Fibroblast of villous mesenchyme (primary cell): ENCODE data around the gene FSIP1. TPM values are rescaled to one million over a fixed set of nuclear protein-coding genes. Genes with fewer than 3 reads are reported as not detected.

Experiments
- DNase-seq: peaks from one replicate; pipeline ENCODE4 v3.0.0-alpha.2; 2010; ENCODE audit warnings: low read depth
- H3K4me3 ChIP-seq: 2 replicates; pipeline ENCODE4 v1.5.1; 2011; ENCODE audit warnings: low read depth, mild to moderate bottlenecking, low read length
- total RNA-seq: library from RNA; depleted of rRNA; stranded (reverse); fragments of >200 nt; gene quantifications from 2 replicates; pipeline ENCODE4 v1.2.3, GENCODE V29; 2012
- TF ChIP-seq, protein P1 (sequence below): IDR thresholded peaks from 2 replicates; pipeline ENCODE4 v1.5.1; 2012; ENCODE audit warnings: low read depth, mild to moderate bottlenecking, low read length; ENCODE audit not compliant: insufficient read depth

FSIP1 gene
- total RNA-seq, 1 donor = 2.6 TPM

DNA sequence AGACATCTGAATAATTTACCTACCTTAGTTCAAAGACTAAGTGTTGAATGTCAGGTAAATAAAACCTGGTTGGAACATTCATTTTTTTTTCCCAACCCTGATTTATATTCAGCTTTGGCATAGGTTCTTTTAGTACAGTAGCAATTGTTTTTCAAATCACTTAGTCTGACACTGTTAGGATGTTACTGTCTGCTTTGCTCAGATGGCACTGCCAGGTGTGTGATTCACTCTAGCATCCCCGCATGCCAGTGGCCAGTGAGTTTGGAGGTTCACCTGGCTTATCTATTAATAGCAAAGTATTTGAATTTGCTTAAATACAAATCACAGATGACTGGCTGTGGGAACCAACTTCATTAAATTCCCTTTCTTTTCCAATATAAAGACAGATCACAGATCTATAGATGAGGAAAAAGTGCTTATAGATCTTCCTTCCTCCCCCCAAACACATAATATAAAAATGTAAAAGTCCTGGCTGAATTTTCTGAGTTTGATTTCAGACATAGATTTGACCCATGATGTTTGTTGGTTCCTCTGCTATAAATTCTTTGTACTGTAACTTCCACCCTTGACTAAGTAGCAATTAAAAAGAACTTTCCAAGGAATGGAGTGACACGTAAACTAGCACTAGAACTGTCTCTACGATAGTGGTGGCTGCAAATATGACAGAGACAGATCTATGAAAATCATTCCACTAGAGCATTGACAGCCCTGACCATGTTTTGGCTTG lies 197.8 kb downstream of the FSIP1 start:
- TF ChIP-seq, protein P1, sequence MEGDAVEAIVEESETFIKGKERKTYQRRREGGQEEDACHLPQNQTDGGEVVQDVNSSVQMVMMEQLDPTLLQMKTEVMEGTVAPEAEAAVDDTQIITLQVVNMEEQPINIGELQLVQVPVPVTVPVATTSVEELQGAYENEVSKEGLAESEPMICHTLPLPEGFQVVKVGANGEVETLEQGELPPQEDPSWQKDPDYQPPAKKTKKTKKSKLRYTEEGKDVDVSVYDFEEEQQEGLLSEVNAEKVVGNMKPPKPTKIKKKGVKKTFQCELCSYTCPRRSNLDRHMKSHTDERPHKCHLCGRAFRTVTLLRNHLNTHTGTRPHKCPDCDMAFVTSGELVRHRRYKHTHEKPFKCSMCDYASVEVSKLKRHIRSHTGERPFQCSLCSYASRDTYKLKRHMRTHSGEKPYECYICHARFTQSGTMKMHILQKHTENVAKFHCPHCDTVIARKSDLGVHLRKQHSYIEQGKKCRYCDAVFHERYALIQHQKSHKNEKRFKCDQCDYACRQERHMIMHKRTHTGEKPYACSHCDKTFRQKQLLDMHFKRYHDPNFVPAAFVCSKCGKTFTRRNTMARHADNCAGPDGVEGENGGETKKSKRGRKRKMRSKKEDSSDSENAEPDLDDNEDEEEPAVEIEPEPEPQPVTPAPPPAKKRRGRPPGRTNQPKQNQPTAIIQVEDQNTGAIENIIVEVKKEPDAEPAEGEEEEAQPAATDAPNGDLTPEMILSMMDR = no peak
- DNase-seq = peak; percentile 8
- H3K4me3 ChIP-seq = peak overlapping the region; percentile 80

GRCh38 chr15:39584266-39584659 lies 198.4 kb downstream of the FSIP1 start:
- H3K4me3 ChIP-seq = peak overlapping the region; percentile 80
- TF ChIP-seq, protein P1 = no peak
- DNase-seq = no peak

- H3K4me3 ChIP-seq = peak overlapping the region; percentile 80
- TF ChIP-seq, protein P1 = peak; percentile 46
- DNase-seq = peak; percentile 59
Observed at GRCh38 chr15:39583596-39584265, 198.9 kb downstream of the FSIP1 start.

DNA sequence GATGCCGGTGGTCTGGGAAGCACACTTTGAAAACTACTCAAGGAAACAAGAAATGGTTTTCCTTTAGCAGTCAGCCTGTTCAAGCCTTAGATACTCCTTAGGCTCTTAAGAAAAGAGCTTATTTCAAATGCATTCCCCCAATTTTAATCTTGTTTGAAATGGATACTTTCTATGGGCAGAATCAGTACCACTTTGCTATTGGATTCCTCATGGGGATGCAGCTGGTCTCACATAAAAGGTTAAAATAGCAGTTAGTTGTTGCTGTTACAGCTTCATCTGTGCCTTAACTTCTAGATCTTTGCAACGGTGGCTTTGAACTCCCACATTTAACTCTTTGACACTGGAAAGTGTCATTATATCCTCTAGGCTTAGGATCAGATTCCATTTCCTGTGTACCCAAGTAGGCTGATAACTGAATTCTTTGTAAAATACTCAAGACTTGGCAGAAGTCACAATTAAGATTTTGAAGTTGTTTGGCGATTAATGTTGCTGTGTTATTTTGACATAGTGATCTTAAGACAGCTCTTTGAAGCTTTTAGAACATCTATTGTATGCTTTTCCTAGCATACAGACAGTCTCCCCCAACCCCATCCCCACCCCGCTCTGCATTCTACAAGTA lies 199.6 kb downstream of the FSIP1 start:
- TF ChIP-seq, protein P1 = no peak
- peak; percentile 13 for DNase-seq
- peak overlapping the region; percentile 80 for H3K4me3 ChIP-seq

- TF ChIP-seq, protein P1 = no peak
- peak overlapping the region; percentile 80 for H3K4me3 ChIP-seq
- DNase-seq = peak; percentile 56
Observed at GRCh38 chr15:39582286-39582976, 200.2 kb downstream of the FSIP1 start.

- TF ChIP-seq, protein P1 = peak; percentile 51
- DNase-seq = peak; percentile 52
- peak overlapping the region; percentile 80 for H3K4me3 ChIP-seq
Observed at GRCh38 chr15:39581793-39582285, 200.8 kb downstream of the FSIP1 start.
